Caco-2 (cell line): ENCODE measurements around the gene PACSIN2. TPM values are rescaled to one million over a fixed set of nuclear protein-coding genes. Genes with fewer than 3 reads are reported as not detected.
A peak's percentile ranks its signal among the peaks of the same experiment; 100 is the strongest.

ENCODE experiments used
- BruUV-seq: library from RNA; stranded (reverse); fragments of 400-500 nt; replicated peaks from 2 replicates; lab custom pipeline; 2021; lab: Mats Ljungman, UMichigan
- CTCF ChIA-PET: fragments of 300-600 bp; sonication (Branson Sonifier 250); formaldehyde crosslinking; loops from one replicate; lab custom pipeline; 2022; ENCODE audit warnings: antibody characterized with exemption; lab: Charles Lee
- POLR2A ChIA-PET: fragments of 300-600 bp; sonication (Branson Sonifier 250); formaldehyde crosslinking; loops from one replicate; lab custom pipeline; 2022; ENCODE audit warnings: antibody characterized with exemption; lab: Charles Lee
- DNase-seq, 2 experiments: peaks; one replicate each; pipeline versions ENCODE4 v3.0.0 to v3.0.0-alpha.2; 2020 to 2022
- H3K27me3 ChIP-seq: replicated peaks from 2 replicates; pipeline ENCODE4 v1.6.0; 2011; ENCODE audit warnings: low read length; ENCODE audit not compliant: control insufficient read depth, insufficient read depth
- H3K36me3 ChIP-seq: 2 replicates; pipeline ENCODE4 v1.5.1; 2011; ENCODE audit warnings: low read length; ENCODE audit not compliant: control insufficient read depth, insufficient read depth
- H3K4me1 ChIP-seq: fragments of 250-450 bp; sonication (Bioruptor Pico); 2 replicates; pipeline ENCODE4 v1.5.1; 2020; ENCODE audit warnings: mild to moderate bottlenecking
- H3K4me3 ChIP-seq: 2 replicates; pipeline ENCODE4 v1.5.1; 2011; ENCODE audit warnings: low read depth, mild to moderate bottlenecking, control low read depth, low read length
- H3K9me3 ChIP-seq: fragments of 250-450 bp; sonication (Bioruptor Pico); 2 replicates; pipeline ENCODE4 v1.5.1; 2020; ENCODE audit warnings: mild to moderate bottlenecking, moderate library complexity
- H3K27ac Mint-ChIP-seq: one replicate; pipeline ENCODE4 v1.8.0; 2022; ENCODE audit warnings: mixed read lengths; ENCODE audit not compliant: unreplicated experiment
- H3K27me3 Mint-ChIP-seq: one replicate; pipeline ENCODE4 v1.8.0; 2022; ENCODE audit warnings: mixed read lengths; ENCODE audit not compliant: insufficient read depth, unreplicated experiment
- H3K36me3 Mint-ChIP-seq: one replicate; pipeline ENCODE4 v1.8.0; 2022; ENCODE audit warnings: mild to moderate bottlenecking, mixed read lengths; ENCODE audit not compliant: insufficient read depth, unreplicated experiment
- H3K4me1 Mint-ChIP-seq: one replicate; pipeline ENCODE4 v1.8.0; 2022; ENCODE audit warnings: low read depth, mixed read lengths; ENCODE audit not compliant: unreplicated experiment
- H3K4me3 Mint-ChIP-seq: one replicate; pipeline ENCODE4 v1.8.0; 2022; ENCODE audit warnings: mild to moderate bottlenecking, moderate library complexity, mixed read lengths; ENCODE audit not compliant: unreplicated experiment
- H3K9me3 Mint-ChIP-seq: one replicate; pipeline ENCODE4 v1.8.0; 2022; ENCODE audit warnings: mixed read lengths; ENCODE audit not compliant: unreplicated experiment
- intact Hi-C: fragments of 100-400 bp; cut with micrococcal nuclease; formaldehyde crosslinking; loops from one replicate; pipeline ENCODE4 v1.10.0; 2022; ENCODE audit not compliant: unreplicated experiment
- total RNA-seq: library from RNA; stranded (reverse); gene quantifications from 2 replicates; pipeline ENCODE4 v1.2.3, GENCODE V29; 2022
- TF ChIP-seq, protein P1 (sequence below), 2 experiments: fragments of 200-600 bp in 1 of 2; IDR thresholded peaks; 1 replicate in 1 of 2; 2 replicates in 1 of 2; pipeline versions ENCODE4 v1.5.1 to v1.8.0; 2011 to 2022; ENCODE audit warnings: antibody characterized with exemption in 1 of 2, control low read depth in 1 of 2, inconsistent platforms in 1 of 2, low read depth in 1 of 2, low read length in 1 of 2, mild to moderate bottlenecking in 1 of 2, moderate library complexity in 1 of 2; ENCODE audit not compliant: insufficient read depth in 1 of 2, severe bottlenecking in 1 of 2, unreplicated experiment in 1 of 2

The PACSIN2 gene
- total RNA-seq, 1 experiment from 2014 or later = 122 TPM

- Mint-ChIP-seq H3K27me3 (no peaks in the 10 kb centered on the region), H3K27ac (peak overlapping the region; percentile 81), H3K4me1 (peaks cover 54% of the 10 kb centered on the region), H3K36me3 (peaks cover 72% of the 10 kb centered on the region), H3K9me3 (no peaks in the 10 kb centered on the region), H3K4me3 (no peak overlapping the region)
- Histone ChIP-seq H3K9me3 (no peaks in the 10 kb centered on the region), H3K27me3 (no peaks in the 10 kb centered on the region), H3K4me1 (peaks cover 52% of the 10 kb centered on the region), H3K4me3 (no peak overlapping the region), H3K36me3 (no peaks in the 10 kb centered on the region)
- CTCF ChIA-PET = no interaction called here
- no TSS peak for BruUV-seq
- intact Hi-C loops = loop anchor here (10.0 kb wide), 1 partner anchor 64 kb away; the partner anchor contains the start of gene PACSIN2
- TF ChIP-seq, protein P1, sequence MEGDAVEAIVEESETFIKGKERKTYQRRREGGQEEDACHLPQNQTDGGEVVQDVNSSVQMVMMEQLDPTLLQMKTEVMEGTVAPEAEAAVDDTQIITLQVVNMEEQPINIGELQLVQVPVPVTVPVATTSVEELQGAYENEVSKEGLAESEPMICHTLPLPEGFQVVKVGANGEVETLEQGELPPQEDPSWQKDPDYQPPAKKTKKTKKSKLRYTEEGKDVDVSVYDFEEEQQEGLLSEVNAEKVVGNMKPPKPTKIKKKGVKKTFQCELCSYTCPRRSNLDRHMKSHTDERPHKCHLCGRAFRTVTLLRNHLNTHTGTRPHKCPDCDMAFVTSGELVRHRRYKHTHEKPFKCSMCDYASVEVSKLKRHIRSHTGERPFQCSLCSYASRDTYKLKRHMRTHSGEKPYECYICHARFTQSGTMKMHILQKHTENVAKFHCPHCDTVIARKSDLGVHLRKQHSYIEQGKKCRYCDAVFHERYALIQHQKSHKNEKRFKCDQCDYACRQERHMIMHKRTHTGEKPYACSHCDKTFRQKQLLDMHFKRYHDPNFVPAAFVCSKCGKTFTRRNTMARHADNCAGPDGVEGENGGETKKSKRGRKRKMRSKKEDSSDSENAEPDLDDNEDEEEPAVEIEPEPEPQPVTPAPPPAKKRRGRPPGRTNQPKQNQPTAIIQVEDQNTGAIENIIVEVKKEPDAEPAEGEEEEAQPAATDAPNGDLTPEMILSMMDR (IDR thresholded peaks at IDR 0.05; ENCODE audit: insufficient read depth in 1 of 2, low read depth in 1 of 2, low read length in 1 of 2, severe bottlenecking in 1 of 2, unreplicated experiment in 1 of 2) = no peak
- no peak for DNase-seq
- POLR2A ChIA-PET = no interaction called here
Measured at GRCh38 chr22:42951093-42951710, 63.7 kb downstream of the PACSIN2 start.

GRCh38 chr22:42950281-42950680 lies 64.7 kb downstream of the PACSIN2 start:
- no peaks in the 10 kb centered on the region for H3K9me3 Mint-ChIP-seq
- POLR2A ChIA-PET = no interaction called here
- H3K9me3 ChIP-seq = no peaks in the 10 kb centered on the region

DNA sequence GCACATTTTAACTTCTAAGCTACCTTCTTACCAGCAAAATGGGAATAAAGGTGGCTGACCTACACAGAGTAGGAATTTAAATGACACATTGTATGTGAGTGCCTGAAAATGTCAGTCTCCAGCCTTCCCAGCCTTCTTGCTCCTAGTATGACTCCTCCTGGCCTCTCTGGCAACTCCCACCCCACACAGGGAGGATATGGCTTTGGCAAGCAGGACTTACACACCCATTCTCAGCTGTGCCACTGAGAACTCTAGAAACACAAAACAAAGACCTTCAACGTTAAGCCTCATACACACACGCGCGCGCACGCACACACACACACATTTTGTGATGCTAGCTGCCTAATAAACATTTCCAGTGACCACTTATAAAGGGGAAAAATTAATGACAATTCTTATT lies 65.8 kb downstream of the PACSIN2 start:
- no peaks in the 10 kb centered on the region for H3K36me3 ChIP-seq
- no TSS peak for BruUV-seq
- H3K27me3 ChIP-seq = no peaks in the 10 kb centered on the region
- intact Hi-C loops = no loop called here
- H3K9me3 ChIP-seq = no peaks in the 10 kb centered on the region
- no peaks in the 10 kb centered on the region for H3K9me3 Mint-ChIP-seq
- H3K4me1 ChIP-seq = peaks cover 59% of the 10 kb centered on the region
- no peak overlapping the region for H3K4me3 ChIP-seq
- peak overlapping the region; percentile 71 for H3K27ac Mint-ChIP-seq
- H3K27me3 Mint-ChIP-seq = no peaks in the 10 kb centered on the region
- H3K4me1 Mint-ChIP-seq = peaks cover 66% of the 10 kb centered on the region
- peaks cover 71% of the 10 kb centered on the region for H3K36me3 Mint-ChIP-seq
- TF ChIP-seq, protein P1 (IDR thresholded peaks at IDR 0.05; ENCODE audit: insufficient read depth in 1 of 2, low read depth in 1 of 2, low read length in 1 of 2, severe bottlenecking in 1 of 2, unreplicated experiment in 1 of 2) = no peak
- DNase-seq = no peak
- H3K4me3 Mint-ChIP-seq = no peak overlapping the region
- POLR2A ChIA-PET = no interaction called here
- CTCF ChIA-PET = interaction anchor here (0.6 kb wide), 1 partner anchor 51 kb away, joined by 4 read pairs; no protein-coding TSS in a partner anchor

More at GRCh38 chr22:42950281-42950680, 64.7 kb downstream of the PACSIN2 start:
- no peaks in the 10 kb centered on the region for H3K27me3 Mint-ChIP-seq
- no TSS peak for BruUV-seq
- peaks cover 60% of the 10 kb centered on the region for H3K4me1 ChIP-seq
- H3K36me3 ChIP-seq = no peaks in the 10 kb centered on the region
- CTCF ChIA-PET = no interaction called here
- peaks cover 63% of the 10 kb centered on the region for H3K4me1 Mint-ChIP-seq
- no peak overlapping the region for H3K4me3 Mint-ChIP-seq
- H3K27me3 ChIP-seq = no peaks in the 10 kb centered on the region
- DNase-seq = no peak
- TF ChIP-seq, protein P1 (IDR thresholded peaks at IDR 0.05; ENCODE audit: insufficient read depth in 1 of 2, low read depth in 1 of 2, low read length in 1 of 2, severe bottlenecking in 1 of 2, unreplicated experiment in 1 of 2) = no peak
- peaks cover 72% of the 10 kb centered on the region for H3K36me3 Mint-ChIP-seq
- H3K27ac Mint-ChIP-seq = no peak overlapping the region
- intact Hi-C loops = loop anchor here (10.0 kb wide), 1 partner anchor 65 kb away; the partner anchor contains the start of gene PACSIN2
- H3K4me3 ChIP-seq = no peak overlapping the region
